DND-41 (cell line): ENCODE measurements around the gene IFT88.

Experiments
- ATAC-seq: fragments of 200-7000 bp; cut with Tn5 transposase; 3 replicates; pipeline ENCODE4 v1.9.1; 2021; ENCODE audit warnings: low read depth; ENCODE audit not compliant: insufficient read depth
- DNase-seq: peaks from one replicate; pipeline ENCODE4 v3.0.0-alpha.2; 2020
- H2AFZ ChIP-seq: 2 replicates; pipeline ENCODE4 v1.6.0; 2012; ENCODE audit warnings: low read depth, low read length
- H3K27ac ChIP-seq: 2 replicates; pipeline ENCODE4 v1.5.1; 2012; ENCODE audit warnings: low read length, inconsistent platforms
- H3K27me3 ChIP-seq: fragments of 200-600 bp; sonication (generic); 2 replicates; pipeline ENCODE4 v1.6.0; 2012; ENCODE audit warnings: low read length, mild to moderate bottlenecking, inconsistent platforms; ENCODE audit not compliant: insufficient read depth, poor library complexity
- H3K36me3 ChIP-seq: 2 replicates; pipeline ENCODE4 v1.5.1; 2012; ENCODE audit warnings: low read length, inconsistent platforms; ENCODE audit not compliant: insufficient read depth
- H3K4me1 ChIP-seq: 2 replicates; pipeline ENCODE4 v1.5.1; 2012; ENCODE audit warnings: mild to moderate bottlenecking, low read length; ENCODE audit not compliant: insufficient read depth
- H3K4me2 ChIP-seq: 2 replicates; pipeline ENCODE4 v1.6.0; 2012; ENCODE audit warnings: mild to moderate bottlenecking, moderate library complexity, low read length, inconsistent platforms; ENCODE audit not compliant: insufficient read depth
- H3K4me3 ChIP-seq, 2 experiments: fragments of 200-600 bp in 1 of 2; shearing (Covaris generic) in 1 of 2; 2 replicates each; pipeline ENCODE4 v1.5.1; 2012 to 2016; ENCODE audit warnings: inconsistent platforms in 2 of 2, low read length in 2 of 2, mild to moderate bottlenecking in 2 of 2, low read depth in 1 of 2, moderate library complexity in 1 of 2
- H3K79me2 ChIP-seq: 2 replicates; pipeline ENCODE4 v1.6.0; 2012; ENCODE audit warnings: low read length, inconsistent platforms; ENCODE audit not compliant: insufficient read depth
- H3K9ac ChIP-seq: 2 replicates; pipeline ENCODE4 v1.6.0; 2012; ENCODE audit warnings: low read depth, mild to moderate bottlenecking, inconsistent platforms, low read length, moderate library complexity
- H3K9me3 ChIP-seq: 2 replicates; pipeline ENCODE4 v1.5.1; 2012; ENCODE audit warnings: low read length, moderate library complexity, mild to moderate bottlenecking, inconsistent platforms; ENCODE audit not compliant: insufficient read depth, severe bottlenecking
- H4K20me1 ChIP-seq: 2 replicates; pipeline ENCODE4 v1.6.0; 2012; ENCODE audit warnings: low read length; ENCODE audit not compliant: insufficient read depth
- CTCF ChIP-seq: IDR thresholded peaks from 2 replicates; pipeline ENCODE4 v1.5.1; 2012; ENCODE audit warnings: borderline replicate concordance, low read length, moderate library complexity, mild to moderate bottlenecking; ENCODE audit not compliant: poor library complexity, severe bottlenecking; ENCODE audit errors: extremely low read depth
- EZH2 ChIP-seq: IDR thresholded peaks from 3 replicates; pipeline ENCODE4 v1.6.1; 2012; ENCODE audit warnings: borderline replicate concordance, low read depth, mild to moderate bottlenecking, moderate library complexity, low read length, inconsistent platforms; ENCODE audit not compliant: severe bottlenecking

IFT88 gene

DNA sequence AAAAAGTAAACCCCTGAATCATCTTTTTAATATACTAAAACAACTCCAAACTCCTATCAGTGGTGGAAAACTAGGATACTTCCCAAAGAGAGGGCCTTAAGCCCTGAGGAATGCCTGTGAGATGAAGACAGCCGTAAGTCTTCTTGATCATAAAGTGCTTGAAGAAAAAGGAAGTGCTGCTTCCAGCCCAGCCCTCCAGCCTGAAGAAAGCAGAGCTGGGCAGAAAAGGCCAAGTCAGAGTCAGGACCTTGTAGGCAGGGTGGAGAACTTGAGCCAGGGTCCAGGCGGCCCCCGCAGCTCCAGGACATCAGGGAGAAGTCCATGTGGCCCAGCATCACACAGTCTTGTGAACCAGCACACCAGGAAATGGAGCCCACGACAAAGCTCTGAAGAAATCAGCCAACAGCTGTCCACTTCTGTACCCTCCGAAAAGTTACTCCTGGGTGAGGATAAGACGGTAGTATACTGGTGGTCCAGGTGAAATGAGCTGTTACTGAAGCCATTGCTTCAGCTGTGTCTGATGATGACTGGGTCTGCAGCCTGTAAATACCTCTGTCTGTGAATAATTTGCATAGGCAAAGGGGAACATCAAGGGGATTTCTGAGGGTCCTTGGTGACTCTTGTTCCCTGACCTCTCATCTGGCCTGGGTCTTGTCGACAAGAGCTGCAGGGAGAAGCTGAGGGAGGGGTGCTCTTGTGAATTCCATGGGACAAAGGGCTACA lies 22.6 kb upstream of the IFT88 start:
- Histone ChIP-seq H3K27me3 (no peaks in the 10 kb centered on the region), H4K20me1 (no peaks in the 10 kb centered on the region), H3K79me2 (no peaks in the 10 kb centered on the region), H2AFZ (no peak overlapping the region), H3K9ac (no peak overlapping the region), H3K4me3 (no peak overlapping the region), H3K4me1 (no peaks in the 10 kb centered on the region), H3K27ac (no peak overlapping the region), H3K9me3 (no peaks in the 10 kb centered on the region), H3K4me2 (no peak overlapping the region), H3K36me3 (no peaks in the 10 kb centered on the region)
- ATAC-seq = 0 out of 3 replicates have a peak, but pooled peaks have one; percentile 9
- DNase-seq = no peak
- TF ChIP-seq EZH2 = no peak
- TF ChIP-seq CTCF = no peak

GRCh38 chr13:20546556-20546955 lies 20.4 kb upstream of the IFT88 start:
- Histone ChIP-seq H3K4me1 (no peaks in the 10 kb centered on the region), H2AFZ (no peak overlapping the region), H3K36me3 (no peaks in the 10 kb centered on the region), H3K4me3 (no peak overlapping the region), H3K4me2 (no peak overlapping the region), H3K27me3 (no peaks in the 10 kb centered on the region), H3K9ac (no peak overlapping the region), H4K20me1 (no peaks in the 10 kb centered on the region), H3K9me3 (no peaks in the 10 kb centered on the region), H3K79me2 (no peaks in the 10 kb centered on the region), H3K27ac (no peak overlapping the region)
- TF ChIP-seq CTCF = no peak
- no peak for TF ChIP-seq EZH2
- no peak for DNase-seq
- ATAC-seq = no peak

- no peak overlapping the region for H2AFZ ChIP-seq
- no peaks in the 10 kb centered on the region for H3K4me1 ChIP-seq
- ATAC-seq = no peak
- H4K20me1 ChIP-seq = no peaks in the 10 kb centered on the region
- H3K9me3 ChIP-seq = no peaks in the 10 kb centered on the region
- H3K27me3 ChIP-seq = no peaks in the 10 kb centered on the region
- H3K9ac ChIP-seq = no peak overlapping the region
- no peak for DNase-seq
- H3K4me3 ChIP-seq = no peak overlapping the region
- no peaks in the 10 kb centered on the region for H3K36me3 ChIP-seq
- no peak overlapping the region for H3K27ac ChIP-seq
- no peaks in the 10 kb centered on the region for H3K79me2 ChIP-seq
- H3K4me2 ChIP-seq = no peak overlapping the region
- TF ChIP-seq CTCF (no peak), EZH2 (no peak)
Observed at GRCh38 chr13:20547479-20547908, 19.5 kb upstream of the IFT88 start.
